SKM-1 (cell line): Measurements from ENCODE around the gene C14orf93.

ENCODE experiments used
- DNase-seq: peaks from one replicate; lab custom pipeline; 2025; ENCODE audit not compliant: unreplicated experiment; lab: John Stamatoyannopoulos, UW

C14orf93 gene

GRCh38 chr14:22995889-22996625 lies 13.9 kb downstream of the C14orf93 start:
- no peak for DNase-seq

GRCh38 chr14:22994762-22995275 lies 15.1 kb downstream of the C14orf93 start:
- no peak for DNase-seq

- no peak for DNase-seq
Measured at GRCh38 chr14:22993517-22993916, 16.4 kb downstream of the C14orf93 start.

DNA sequence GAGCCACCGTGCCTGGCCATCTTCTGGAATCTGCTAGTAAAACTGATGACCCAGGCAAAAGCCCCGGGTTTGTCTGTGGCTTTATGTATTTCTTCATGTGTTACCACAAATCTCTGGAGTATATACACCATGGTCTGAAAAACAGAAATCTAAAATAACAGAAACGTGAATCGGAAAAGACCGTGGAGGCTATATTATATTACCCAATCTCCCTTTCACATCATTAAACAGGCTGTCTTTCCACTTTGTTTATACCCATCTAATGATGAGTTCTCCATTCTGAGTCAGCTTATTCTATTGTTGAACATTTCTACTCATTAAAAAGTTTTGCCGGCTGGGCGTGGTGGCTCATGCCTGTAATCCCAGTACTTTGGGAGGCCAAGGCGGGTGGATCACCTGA lies 18.1 kb downstream of the C14orf93 start:
- no peak for DNase-seq

- DNase-seq, result no peak
Measured at GRCh38 chr14:22987291-22987690, 22.7 kb downstream of the C14orf93 start.

GRCh38 chr14:22986508-22987054 lies 23.4 kb downstream of the C14orf93 start:
- DNase-seq, result peak; percentile 29

GRCh38 chr14:22985894-22986507 lies 23.9 kb downstream of the C14orf93 start:
- DNase-seq, result no peak

DNA sequence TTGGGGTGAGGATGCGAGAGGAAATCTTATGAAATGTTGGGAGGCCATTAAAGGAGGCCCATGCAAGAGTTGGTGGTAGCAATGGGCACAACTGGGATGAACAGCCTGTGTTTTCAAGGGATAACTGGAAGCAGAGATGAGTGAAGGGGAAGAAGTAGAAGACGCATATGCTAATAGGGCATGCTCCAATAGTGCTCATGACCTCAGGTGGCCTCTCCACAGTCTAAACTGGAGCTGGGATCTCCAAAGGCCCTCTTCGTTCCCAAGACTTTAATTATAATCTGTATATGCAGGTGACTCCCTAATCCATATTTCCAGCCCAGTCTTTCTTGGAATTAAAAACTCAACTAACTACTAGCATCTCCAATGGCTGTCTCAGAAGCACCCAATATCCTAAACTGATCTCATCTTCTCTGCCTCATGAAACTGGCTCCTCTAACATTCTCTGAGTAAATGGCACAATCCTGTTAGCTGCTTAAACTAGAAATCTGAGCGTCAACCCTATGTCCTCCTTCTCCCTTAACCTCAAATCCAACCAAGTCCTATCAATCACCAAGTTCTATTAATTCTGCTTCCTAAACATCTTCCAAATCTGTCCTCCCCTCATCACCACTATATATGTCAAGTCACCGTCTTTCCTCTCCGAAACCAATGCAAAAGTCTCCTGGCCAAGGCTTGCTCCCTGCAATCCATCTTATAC lies 24.8 kb downstream of the C14orf93 start:
- no peak for DNase-seq

- peak; percentile 42 for DNase-seq
Measured at GRCh38 chr14:22982477-22983245, 27.3 kb downstream of the C14orf93 start, which contains the start of gene AJUBA. AJUBA (minus strand) TSS chr14:22982551; CDS start chr14:22982266, 285 bp downstream.

DNA sequence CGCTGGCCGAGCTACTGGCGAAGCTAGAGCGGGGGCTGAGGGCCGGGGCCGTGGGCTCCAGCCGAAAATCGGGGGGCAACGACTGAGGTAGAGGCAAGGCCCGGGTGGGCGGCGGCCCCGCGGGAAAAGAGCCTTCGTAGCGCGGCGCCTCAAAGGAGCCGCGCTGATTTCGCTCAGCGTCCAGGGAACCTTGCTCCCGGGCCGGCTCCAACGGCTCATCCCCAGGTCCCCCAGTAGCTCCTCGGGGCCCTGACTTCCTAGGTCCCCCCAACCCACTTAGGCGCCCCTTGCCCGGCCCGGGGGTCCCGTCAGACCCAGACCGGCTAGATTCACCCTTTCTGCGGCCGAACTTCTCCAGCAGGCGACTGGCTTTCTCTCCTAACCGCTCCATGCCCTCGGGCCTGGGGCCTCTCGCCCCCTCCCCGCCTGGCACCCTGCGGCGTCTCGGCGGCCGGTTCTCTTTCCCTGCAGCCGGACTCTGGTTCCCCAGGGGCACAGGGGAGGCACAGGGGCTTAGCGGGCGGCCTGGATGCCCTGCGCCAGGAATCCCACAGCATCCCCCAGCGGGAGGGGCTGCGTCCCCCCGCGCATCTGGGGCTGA lies 28.0 kb downstream of the C14orf93 start:
- no peak for DNase-seq

GRCh38 chr14:22981090-22981875 lies 28.7 kb downstream of the C14orf93 start:
- no peak for DNase-seq

DNA sequence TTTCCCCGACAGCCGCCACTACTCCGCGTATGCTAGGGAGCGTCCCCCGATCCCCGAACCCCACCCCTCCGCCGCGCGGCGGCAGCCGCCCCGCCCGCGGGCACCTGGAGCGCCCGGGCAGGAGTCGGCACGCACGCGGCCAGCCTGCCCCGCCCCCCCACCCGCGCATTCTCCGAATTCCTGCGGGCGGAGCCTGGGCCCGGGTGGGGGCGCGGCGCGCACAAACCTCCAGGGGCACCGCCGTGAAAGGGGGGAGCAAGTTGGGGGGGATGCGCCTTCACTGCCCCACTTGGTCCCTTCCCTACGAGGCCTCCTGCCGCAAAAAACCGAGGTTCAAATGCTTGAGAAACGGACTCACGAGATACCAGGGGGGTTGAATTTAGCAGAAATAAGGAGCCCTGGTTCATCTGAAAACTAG lies 29.3 kb downstream of the C14orf93 start:
- DNase-seq, result no peak

DNA sequence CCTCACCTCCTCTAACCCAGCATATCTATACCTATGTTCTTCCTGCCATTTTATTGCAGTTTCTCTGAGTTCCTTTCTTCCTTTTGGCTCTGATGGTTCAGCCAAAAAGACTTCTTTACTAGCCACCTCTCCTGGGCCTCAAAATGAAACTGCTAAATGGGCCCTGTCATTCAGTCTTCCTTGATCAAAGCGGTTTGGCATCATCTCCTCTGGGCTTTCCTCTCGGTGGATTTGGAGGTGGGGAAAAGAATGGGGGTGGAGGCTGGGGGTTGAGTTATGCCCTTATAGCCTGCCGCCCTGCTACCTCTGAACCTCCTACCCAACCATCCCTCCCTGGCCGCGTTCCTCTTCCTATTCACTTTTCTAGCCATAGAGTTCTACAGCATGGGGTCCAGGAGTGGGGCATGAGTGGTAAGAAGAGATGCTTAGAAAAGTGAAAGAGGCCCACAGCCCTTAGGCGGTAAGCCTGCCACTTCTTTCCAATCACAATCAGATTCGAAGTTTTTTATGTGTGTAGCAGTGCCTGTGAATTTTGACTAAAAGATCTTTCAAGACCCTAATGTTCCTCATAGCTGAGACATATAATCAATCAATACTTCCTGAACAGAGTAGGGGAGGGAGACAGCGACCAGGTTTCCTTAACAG lies 30.1 kb downstream of the C14orf93 start:
- DNase-seq, result no peak

GRCh38 chr14:22978981-22979671 lies 30.8 kb downstream of the C14orf93 start:
- no peak for DNase-seq

DNA sequence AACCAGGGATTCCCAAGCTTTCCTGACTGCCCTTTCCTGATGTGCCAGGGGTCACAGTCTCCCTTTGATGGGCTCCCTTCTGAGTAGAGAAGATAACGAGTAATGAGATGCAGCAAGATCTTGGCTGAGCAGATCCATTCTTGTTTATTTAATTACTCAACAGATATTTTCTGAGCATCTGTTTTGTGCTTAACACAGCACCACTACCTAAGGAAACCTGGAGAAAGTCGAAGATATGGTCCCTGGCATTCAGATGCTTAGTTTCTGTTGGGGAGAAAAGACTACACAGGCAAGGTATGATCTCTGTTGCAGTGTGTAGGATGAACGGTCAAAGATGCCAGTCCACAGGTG lies 31.5 kb downstream of the C14orf93 start:
- DNase-seq, result no peak

DNA sequence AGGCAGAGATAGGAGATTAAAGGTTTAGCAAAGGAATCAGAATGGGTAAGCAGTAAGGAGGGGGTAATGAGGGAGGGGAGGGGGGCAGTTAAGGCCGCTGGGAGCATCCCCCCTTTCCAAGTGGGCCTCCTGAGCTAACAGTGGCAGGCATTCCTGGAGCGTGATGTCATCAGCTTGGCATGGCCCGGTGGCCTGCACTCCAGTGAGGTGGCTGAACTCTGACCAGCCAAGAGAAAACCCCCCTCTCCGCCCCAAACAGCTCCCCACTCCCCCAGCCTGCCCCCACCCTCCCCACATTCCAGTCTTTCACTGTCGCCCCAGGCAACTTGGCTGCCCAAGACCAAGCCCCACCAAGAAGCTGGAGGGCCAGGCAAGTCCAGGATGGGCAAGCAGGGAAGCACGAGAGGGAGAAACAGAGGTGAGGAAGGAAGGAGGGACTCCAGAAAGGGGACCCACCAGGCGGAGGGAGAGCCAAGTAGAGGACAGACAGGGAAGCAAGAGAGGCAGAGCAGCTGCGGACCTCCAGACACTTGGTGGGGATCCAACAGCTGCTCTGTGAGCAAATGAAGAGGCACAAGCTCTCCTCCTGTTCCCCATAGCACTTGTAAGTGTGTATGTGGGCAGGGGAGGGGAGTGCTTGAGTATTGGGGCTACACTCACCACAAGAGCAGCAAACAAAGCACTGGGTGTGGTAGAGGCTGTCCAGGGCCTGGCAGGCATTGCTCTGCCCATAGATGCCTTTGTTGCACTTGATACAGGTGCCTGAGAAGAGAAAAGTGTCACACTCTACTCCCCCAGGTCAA lies 32.1 kb downstream of the C14orf93 start:
- no peak for DNase-seq

- no peak for DNase-seq
Measured at GRCh38 chr14:22977434-22977683, 32.6 kb downstream of the C14orf93 start.
